Adrenal gland (tissue), 5 donors: ENCODE data around the gene CTNND2.

Source experiments
- CTCF ChIP-seq, 6 experiments: fragments of 450-650 bp in 4 of 6; fragments of 200-600 bp in 2 of 6; sonication (generic) in 1 of 6; IDR thresholded peaks; 1 replicate in 5 of 6; 2 replicates in 1 of 6; pipeline versions ENCODE4 v1.5.1 to v1.8.0; 2016 to 2021; ENCODE audit warnings: antibody characterized with exemption in 6 of 6, mild to moderate bottlenecking in 2 of 6, moderate library complexity in 1 of 6
- POLR2A ChIP-seq, 2 donors: fragments of 450-650 bp; IDR thresholded peaks; one replicate each; pipeline ENCODE4 v1.6.1; 2017; ENCODE audit warnings: antibody characterized with exemption in 2 of 2, mild to moderate bottlenecking in 2 of 2, moderate library complexity in 1 of 2
- donor health status: DM: no; HTN: no; CAD: no.

GRCh38 chr5:11304641-11305040 is 599.6 kb downstream of the CTNND2 start:
- TF ChIP-seq CTCF (IDR thresholded peaks at IDR 0.05), result no peak
- TF ChIP-seq POLR2A (IDR thresholded peaks at IDR 0.05), result no peak
